HL-60 (cell line): ENCODE measurements around the gene KDR.

Experiments used
- DNase-seq, 2 experiments: peaks; one replicate each; pipeline ENCODE4 v3.0.0-alpha.2; 2010 to 2020; ENCODE audit warnings: low read depth in 1 of 2, low spot score in 1 of 2
- H3K27ac ChIP-seq: fragments of 250-450 bp; sonication (Bioruptor Pico); replicated peaks from 2 replicates; pipeline ENCODE4 v1.5.1; 2020; ENCODE audit warnings: mild to moderate bottlenecking, moderate library complexity
- H3K27me3 ChIP-seq: fragments of 250-450 bp; sonication (Bioruptor Pico); 2 replicates; pipeline ENCODE4 v1.5.1; 2021; ENCODE audit warnings: mild to moderate bottlenecking, moderate library complexity; ENCODE audit not compliant: insufficient read depth, poor library complexity, severe bottlenecking
- H3K4me3 ChIP-seq: replicated peaks from 2 replicates; pipeline ENCODE4 v1.5.1; 2011; ENCODE audit warnings: mild to moderate bottlenecking, control low read depth, low read length; ENCODE audit not compliant: insufficient read depth
- GABPA ChIP-seq: IDR thresholded peaks from 2 replicates; pipeline ENCODE4 v1.6.1; 2012; ENCODE audit warnings: low read depth
- POLR2AphosphoS5 ChIP-seq: IDR thresholded peaks from 2 replicates; pipeline ENCODE4 v1.6.1; 2012; ENCODE audit warnings: low read depth
- SPI1 ChIP-seq: IDR thresholded peaks from 2 replicates; pipeline ENCODE4 v1.6.1; 2012; ENCODE audit warnings: low read depth, mild to moderate bottlenecking, borderline replicate concordance
- TF ChIP-seq, protein P1 (sequence below): IDR thresholded peaks from 2 replicates; pipeline ENCODE4 v1.6.1; 2012; ENCODE audit warnings: low read depth; ENCODE audit not compliant: insufficient replicate concordance
- TF ChIP-seq, protein P2 (sequence below): IDR thresholded peaks from one replicate; pipeline ENCODE4 v1.5.1; 2011; ENCODE audit warnings: low read length, control low read depth, inconsistent platforms; ENCODE audit not compliant: insufficient read depth

The KDR gene

DNA sequence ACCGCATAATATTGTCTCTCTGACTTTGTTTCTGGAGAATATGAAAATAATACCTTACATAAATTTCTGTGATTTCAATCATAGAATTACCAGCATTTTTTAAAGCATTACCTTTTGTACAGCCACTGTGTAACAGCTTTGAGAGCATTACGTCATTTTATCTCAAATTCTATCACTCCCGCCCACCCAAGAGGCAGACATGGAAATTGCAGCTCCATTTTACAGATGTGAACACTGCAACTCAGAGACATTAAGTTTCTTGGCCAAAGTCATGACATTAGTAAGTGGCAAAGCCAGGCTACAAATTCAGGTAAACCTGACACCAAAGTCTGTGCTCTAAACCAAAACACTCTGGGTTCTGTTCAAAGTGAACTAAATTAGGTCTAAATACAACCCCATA lies 33.6 kb upstream of the KDR start:
- DNase-seq, result no peak
- TF ChIP-seq, protein P1, sequence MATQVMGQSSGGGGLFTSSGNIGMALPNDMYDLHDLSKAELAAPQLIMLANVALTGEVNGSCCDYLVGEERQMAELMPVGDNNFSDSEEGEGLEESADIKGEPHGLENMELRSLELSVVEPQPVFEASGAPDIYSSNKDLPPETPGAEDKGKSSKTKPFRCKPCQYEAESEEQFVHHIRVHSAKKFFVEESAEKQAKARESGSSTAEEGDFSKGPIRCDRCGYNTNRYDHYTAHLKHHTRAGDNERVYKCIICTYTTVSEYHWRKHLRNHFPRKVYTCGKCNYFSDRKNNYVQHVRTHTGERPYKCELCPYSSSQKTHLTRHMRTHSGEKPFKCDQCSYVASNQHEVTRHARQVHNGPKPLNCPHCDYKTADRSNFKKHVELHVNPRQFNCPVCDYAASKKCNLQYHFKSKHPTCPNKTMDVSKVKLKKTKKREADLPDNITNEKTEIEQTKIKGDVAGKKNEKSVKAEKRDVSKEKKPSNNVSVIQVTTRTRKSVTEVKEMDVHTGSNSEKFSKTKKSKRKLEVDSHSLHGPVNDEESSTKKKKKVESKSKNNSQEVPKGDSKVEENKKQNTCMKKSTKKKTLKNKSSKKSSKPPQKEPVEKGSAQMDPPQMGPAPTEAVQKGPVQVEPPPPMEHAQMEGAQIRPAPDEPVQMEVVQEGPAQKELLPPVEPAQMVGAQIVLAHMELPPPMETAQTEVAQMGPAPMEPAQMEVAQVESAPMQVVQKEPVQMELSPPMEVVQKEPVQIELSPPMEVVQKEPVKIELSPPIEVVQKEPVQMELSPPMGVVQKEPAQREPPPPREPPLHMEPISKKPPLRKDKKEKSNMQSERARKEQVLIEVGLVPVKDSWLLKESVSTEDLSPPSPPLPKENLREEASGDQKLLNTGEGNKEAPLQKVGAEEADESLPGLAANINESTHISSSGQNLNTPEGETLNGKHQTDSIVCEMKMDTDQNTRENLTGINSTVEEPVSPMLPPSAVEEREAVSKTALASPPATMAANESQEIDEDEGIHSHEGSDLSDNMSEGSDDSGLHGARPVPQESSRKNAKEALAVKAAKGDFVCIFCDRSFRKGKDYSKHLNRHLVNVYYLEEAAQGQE, result no peak
- no peak overlapping the region for H3K27ac ChIP-seq
- peaks cover 11% of the 10 kb centered on the region for H3K27me3 ChIP-seq
- no peak overlapping the region for H3K4me3 ChIP-seq

DNA sequence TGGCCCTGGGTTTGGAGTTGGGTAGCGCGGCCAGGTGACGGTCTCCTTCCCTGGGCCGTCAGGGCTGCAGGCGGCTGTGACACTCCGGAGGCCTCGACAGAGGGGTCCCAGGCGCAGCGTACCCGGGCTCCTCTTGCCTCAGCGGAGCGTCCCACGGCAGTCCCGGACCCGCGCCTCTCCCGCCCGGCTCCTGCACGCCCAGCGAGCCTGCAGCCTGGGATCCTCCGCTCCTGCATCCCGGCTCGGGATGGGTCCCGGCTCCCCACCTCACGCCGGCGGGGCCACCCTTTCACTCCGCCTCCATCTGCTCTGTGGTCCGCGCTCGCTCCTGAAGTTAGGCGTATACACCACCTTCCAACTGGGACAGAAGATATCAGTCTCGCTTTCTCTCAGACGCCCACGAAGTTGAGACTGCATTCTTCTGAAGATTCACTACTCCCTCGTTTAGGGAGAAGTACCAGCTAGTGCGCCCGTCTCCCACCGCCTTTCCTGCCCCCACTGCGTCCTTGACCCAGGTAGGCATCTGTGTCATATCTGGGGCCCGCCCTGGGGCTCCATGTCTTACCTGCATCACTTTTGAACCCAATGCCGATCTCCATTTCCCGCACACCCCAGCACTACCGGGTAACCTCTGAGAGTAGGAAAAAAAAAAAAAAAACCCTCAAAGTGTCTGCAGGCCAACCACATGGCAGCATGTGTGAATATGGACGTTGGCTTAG lies 32.3 kb upstream of the KDR start:
- Histone ChIP-seq H3K27ac (no peak overlapping the region), H3K4me3 (no peak overlapping the region), H3K27me3 (peaks cover 10% of the 10 kb centered on the region)
- TF ChIP-seq GABPA, result no peak
- TF ChIP-seq POLR2AphosphoS5, result no peak
- no peak for DNase-seq

DNA sequence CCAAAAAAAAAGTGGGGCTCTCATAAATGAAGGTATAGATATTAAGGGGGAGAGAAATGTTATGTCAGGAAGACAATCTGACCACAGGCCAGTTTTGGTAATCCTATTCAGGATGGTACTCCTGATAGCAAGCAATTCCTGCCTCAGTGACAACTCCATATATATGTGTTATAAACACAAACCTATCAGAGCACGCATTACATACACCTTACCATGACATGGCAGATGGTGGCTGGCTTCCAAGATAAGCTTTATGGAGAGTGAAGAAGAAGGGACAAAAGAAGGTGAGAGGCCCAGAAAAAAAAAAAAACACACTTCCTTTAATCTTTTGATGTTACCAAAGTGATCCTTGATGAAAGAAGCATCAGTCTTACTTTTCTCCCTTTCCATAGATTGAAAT lies 29.5 kb upstream of the KDR start:
- no peak overlapping the region for H3K4me3 ChIP-seq
- TF ChIP-seq POLR2AphosphoS5 (no peak), GABPA (no peak), SPI1 (no peak)
- TF ChIP-seq, protein P2, sequence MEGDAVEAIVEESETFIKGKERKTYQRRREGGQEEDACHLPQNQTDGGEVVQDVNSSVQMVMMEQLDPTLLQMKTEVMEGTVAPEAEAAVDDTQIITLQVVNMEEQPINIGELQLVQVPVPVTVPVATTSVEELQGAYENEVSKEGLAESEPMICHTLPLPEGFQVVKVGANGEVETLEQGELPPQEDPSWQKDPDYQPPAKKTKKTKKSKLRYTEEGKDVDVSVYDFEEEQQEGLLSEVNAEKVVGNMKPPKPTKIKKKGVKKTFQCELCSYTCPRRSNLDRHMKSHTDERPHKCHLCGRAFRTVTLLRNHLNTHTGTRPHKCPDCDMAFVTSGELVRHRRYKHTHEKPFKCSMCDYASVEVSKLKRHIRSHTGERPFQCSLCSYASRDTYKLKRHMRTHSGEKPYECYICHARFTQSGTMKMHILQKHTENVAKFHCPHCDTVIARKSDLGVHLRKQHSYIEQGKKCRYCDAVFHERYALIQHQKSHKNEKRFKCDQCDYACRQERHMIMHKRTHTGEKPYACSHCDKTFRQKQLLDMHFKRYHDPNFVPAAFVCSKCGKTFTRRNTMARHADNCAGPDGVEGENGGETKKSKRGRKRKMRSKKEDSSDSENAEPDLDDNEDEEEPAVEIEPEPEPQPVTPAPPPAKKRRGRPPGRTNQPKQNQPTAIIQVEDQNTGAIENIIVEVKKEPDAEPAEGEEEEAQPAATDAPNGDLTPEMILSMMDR, result no peak
- TF ChIP-seq, protein P1, result no peak
- DNase-seq, result no peak
- peaks cover 8% of the 10 kb centered on the region for H3K27me3 ChIP-seq
- no peak overlapping the region for H3K27ac ChIP-seq

DNA sequence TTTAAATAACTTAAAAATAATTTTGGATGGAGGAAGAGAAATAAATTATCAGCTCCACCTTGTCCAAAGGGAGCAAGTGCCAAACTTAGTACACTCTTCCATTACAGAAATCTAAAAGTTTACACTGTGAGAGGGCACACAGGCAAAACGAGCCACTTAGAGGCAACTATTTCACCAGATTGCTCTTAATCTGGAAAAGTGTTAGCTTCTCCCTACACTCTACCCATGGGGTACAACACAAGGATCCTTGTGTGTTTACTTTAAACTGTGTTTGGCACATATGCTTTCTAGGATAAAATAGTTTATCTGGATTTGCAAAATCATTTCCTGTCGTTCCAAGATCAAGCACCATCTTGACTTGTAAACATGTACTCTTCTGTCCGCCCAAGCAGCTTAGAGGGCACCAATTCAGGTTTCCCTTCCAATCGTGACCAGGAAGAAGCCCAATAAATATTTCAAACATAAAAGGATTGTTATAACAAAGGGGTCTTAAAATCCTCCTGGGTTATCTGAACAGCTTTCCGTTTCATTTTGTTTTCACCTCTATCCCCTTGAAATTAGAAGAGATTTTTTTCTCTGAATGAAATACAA lies 29.0 kb upstream of the KDR start:
- H3K27ac ChIP-seq, result no peak overlapping the region
- peaks cover 8% of the 10 kb centered on the region for H3K27me3 ChIP-seq
- DNase-seq, result no peak
- TF ChIP-seq, protein P2, result no peak
- TF ChIP-seq GABPA, result no peak
- TF ChIP-seq, protein P1, result no peak
- TF ChIP-seq POLR2AphosphoS5, result no peak
- TF ChIP-seq SPI1, result no peak
- H3K4me3 ChIP-seq, result no peak overlapping the region
